ENCODE measurements around the gene MAPK7. TPM values are rescaled to one million over a fixed set of nuclear protein-coding genes. Genes with fewer than 3 reads are reported as not detected.

Gene MAPK7
- polyA plus RNA-seq, 2 of the 4 experiments (the other 2 are of a cell fraction): 7.2 to 25.8 TPM

DNA sequence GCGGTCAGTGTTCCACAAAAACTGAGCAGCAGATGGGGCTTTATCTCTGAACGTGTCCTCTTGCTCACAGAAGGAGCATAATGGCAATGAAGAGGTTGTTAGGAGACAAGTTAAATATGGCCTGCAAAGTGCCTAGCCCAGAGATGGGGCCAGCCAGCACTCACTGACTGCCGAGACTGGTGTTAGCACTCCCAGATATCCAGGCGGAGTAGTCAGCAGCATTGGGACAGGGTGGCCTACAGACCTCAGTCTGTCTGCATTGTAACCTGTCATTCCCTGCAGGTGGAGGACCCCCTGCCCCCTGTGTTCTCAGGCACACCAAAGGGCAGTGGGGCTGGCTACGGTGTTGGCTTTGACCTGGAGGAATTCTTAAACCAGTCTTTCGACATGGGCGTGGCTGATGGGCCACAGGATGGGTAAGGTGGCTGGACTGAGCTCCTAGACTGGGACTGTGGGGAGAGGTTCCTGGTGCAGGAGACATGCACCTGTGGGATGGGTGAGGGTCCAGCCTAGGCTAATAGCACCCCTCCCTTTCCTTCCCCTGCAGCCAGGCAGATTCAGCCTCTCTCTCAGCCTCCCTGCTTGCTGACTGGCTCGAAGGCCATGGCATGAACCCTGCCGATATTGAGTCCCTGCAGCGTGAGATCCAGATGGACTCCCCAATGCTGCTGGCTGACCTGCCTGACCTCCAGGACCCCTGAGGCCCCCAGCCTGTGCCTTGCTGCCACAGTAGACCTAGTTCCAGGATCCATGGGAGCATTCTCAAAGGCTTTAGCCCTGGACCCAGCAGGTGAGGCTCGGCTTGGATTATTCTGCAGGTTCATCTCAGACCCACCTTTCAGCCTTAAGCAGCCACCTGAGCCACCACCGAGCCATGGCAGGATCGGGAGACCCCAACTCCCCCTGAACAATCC lies 4.5 kb downstream of the MAPK7 start:
- ChIA-PET CTCF (interaction anchor here (2.0 to 12.3 kb wide), 4 partner anchors 17 to 64 kb away, joined by 7 to 148 read pairs (median 22); partner anchors contain the start of gene B9D1), POLR2A (no interaction called here)
- 94% methylated on average over 13 of the region's 13 CpGs for WGBS (ENCODE audit: missing lambda C conversion rate)
- no peaks in the 10 kb centered on the region for H3K9me3 ChIP-seq
- H3K4me2 ChIP-seq: no peak overlapping the region
- H3K4me3 ChIP-seq: no peak overlapping the region
- DNase-seq (ENCODE audit: low read depth in 1 of 2, low spot score in 1 of 2): no peak
- ATAC-seq: no peak
- no peak for TF ChIP-seq FOSB (CRISPR knock-in tag; IDR thresholded peaks at IDR 0.05)
- no peak for TF ChIP-seq CBX2 (IDR thresholded peaks at IDR 0.05; ENCODE audit: borderline replicate concordance, low read depth)
- TF ChIP-seq ZNF302 (CRISPR knock-in tag; IDR thresholded peaks at IDR 0.05): no peak
- no peak for TF ChIP-seq ZC3H11A (IDR thresholded peaks at IDR 0.05)
- FAIRE-seq: no peak
- no peak overlapping the region for H3K27ac ChIP-seq
- H3K4me1 ChIP-seq: peaks cover 32% of the 10 kb centered on the region

DNA sequence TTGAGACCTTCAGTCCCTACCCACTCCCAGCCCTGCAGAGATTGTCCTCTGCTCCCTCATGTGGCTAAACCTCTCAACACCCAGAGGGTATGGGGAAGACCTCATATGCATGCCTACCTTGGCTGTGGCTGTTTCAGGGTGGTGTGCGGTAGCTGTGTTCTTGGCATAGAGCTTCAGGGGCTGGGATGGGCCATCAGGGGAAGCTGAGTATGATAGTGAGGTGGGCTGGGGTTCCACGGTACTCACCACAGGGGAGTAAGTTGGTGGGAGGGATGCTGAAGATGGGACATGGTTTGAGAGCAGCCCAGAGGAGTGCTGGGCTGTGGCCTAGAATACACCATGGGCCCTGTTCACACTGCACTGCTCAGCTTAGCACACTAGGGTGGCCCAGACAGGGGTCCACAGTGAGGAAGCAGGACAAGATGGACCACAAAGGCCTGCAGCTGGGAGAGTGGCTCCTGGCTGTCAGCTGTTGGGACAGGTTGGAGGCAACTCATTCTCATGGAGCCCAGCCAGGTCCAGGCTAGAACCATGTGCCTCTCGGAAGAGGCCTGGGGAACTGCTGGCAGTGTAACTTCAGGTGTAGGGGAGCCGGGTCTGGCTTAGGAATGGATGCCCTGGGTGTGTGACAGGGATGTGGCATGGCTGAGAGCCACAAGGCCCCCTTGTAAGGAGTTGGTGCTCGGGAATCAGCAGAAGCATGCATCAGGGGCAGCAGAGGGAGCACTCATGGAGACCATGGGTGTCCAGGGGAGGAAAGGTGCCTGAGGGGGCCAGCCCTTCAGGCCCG lies 5.6 kb downstream of the MAPK7 start:
- Histone ChIP-seq H3K4me2 (no peak overlapping the region), H3K4me1 (peaks cover 40% of the 10 kb centered on the region), H3K4me3 (no peak overlapping the region), H3K27ac (no peak overlapping the region), H3K9me3 (no peaks in the 10 kb centered on the region)
- ATAC-seq (no peak), DNase-seq (ENCODE audit: low read depth in 1 of 2, low spot score in 1 of 2) (no peak), FAIRE-seq (no peak)
- CTCF ChIA-PET: interaction anchor here (2.0 to 6.0 kb wide), 4 partner anchors 18 to 64 kb away, joined by 7 to 44 read pairs (median 22); partner anchors contain the start of gene B9D1
- POLR2A ChIA-PET: no interaction called here
- no peak for TF ChIP-seq REST (IDR thresholded peaks at IDR 0.05)
- no peak for TF ChIP-seq HOXB5 (CRISPR knock-in tag; IDR thresholded peaks at IDR 0.05)
- TF ChIP-seq CBX8 (IDR thresholded peaks at IDR 0.05): no peak
- TF ChIP-seq RARB (CRISPR knock-in tag; IDR thresholded peaks at IDR 0.05): no peak
- no peak for TF ChIP-seq KDM5A (IDR thresholded peaks at IDR 0.05)
- no peak for TF ChIP-seq MYC (IDR thresholded peaks at IDR 0.05; ENCODE audit: borderline replicate concordance, low read length)
- TF ChIP-seq CTCF (IDR thresholded peaks at IDR 0.05): no peak
- no peak for TF ChIP-seq FOXS1 (CRISPR knock-in tag; IDR thresholded peaks at IDR 0.05)
- TF ChIP-seq ZC3H11A (IDR thresholded peaks at IDR 0.05): no peak
- TF ChIP-seq RFX5 (IDR thresholded peaks at IDR 0.05): no peak
- no peak for TF ChIP-seq TFCP2L1 (CRISPR knock-in tag; IDR thresholded peaks at IDR 0.05)
- TF ChIP-seq KDM1A (IDR thresholded peaks at IDR 0.05; ENCODE audit: low read depth): no peak
- no peak for TF ChIP-seq HOXB13 (CRISPR knock-in tag; IDR thresholded peaks at IDR 0.05; ENCODE audit: low read depth)
- TF ChIP-seq CEBPB (IDR thresholded peaks at IDR 0.05): no peak
- no peak for TF ChIP-seq CBX2 (IDR thresholded peaks at IDR 0.05; ENCODE audit: borderline replicate concordance, low read depth)
- TF ChIP-seq FOSB (CRISPR knock-in tag; IDR thresholded peaks at IDR 0.05): no peak
- no peak for TF ChIP-seq GATA3 (IDR thresholded peaks at IDR 0.05; ENCODE audit: borderline replicate concordance)
- TF ChIP-seq ESRRA (IDR thresholded peaks at IDR 0.05; ENCODE audit: borderline replicate concordance, low read length): no peak
- no peak for TF ChIP-seq EHF (CRISPR knock-in tag; IDR thresholded peaks at IDR 0.05)
- WGBS (ENCODE audit: missing lambda C conversion rate): 96% methylated on average over 6 of the region's 6 CpGs
